Mammary epithelial cell (primary cell): ENCODE data around the gene PRUNE2.

Source experiments
- EZH2 ChIP-seq: IDR thresholded peaks from 2 replicates; pipeline ENCODE4 v1.6.1; 2012; ENCODE audit warnings: low read length, inconsistent platforms, borderline replicate concordance
- TF ChIP-seq, protein P1 (sequence below), 2 donors: IDR thresholded peaks in 1 of 2; conservative IDR thresholded peaks in 1 of 2; 2 replicates each; pipeline ENCODE4 v1.5.1; 2011 to 2012; ENCODE audit warnings: inconsistent platforms in 2 of 2, low read length in 2 of 2, mild to moderate bottlenecking in 2 of 2, control low read depth in 1 of 2, low read depth in 1 of 2; ENCODE audit not compliant: insufficient read depth in 1 of 2; ENCODE audit errors: extremely low read depth in 1 of 2

DNA sequence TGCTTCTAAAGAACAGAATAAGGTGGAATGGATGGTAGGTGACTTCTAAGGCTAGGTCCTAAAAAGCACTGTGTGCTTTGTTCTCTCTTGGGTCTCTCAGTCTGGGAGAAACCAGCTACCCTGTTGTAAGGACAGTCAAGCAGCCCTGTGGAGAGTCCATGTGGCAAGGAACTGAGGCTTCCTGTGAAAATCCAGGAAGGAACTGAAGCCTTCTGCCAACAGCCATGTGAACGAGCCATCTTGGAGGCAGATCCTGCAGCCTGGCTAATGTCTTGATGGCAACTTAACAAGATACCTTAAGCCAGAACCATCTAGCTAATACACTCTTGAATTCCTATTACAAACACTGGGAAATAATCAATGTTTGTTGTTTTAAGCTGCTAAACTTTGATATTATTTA, 241.8 kb downstream of the PRUNE2 start:
- no peak for TF ChIP-seq EZH2
- TF ChIP-seq, protein P1, sequence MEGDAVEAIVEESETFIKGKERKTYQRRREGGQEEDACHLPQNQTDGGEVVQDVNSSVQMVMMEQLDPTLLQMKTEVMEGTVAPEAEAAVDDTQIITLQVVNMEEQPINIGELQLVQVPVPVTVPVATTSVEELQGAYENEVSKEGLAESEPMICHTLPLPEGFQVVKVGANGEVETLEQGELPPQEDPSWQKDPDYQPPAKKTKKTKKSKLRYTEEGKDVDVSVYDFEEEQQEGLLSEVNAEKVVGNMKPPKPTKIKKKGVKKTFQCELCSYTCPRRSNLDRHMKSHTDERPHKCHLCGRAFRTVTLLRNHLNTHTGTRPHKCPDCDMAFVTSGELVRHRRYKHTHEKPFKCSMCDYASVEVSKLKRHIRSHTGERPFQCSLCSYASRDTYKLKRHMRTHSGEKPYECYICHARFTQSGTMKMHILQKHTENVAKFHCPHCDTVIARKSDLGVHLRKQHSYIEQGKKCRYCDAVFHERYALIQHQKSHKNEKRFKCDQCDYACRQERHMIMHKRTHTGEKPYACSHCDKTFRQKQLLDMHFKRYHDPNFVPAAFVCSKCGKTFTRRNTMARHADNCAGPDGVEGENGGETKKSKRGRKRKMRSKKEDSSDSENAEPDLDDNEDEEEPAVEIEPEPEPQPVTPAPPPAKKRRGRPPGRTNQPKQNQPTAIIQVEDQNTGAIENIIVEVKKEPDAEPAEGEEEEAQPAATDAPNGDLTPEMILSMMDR (conservative IDR thresholded peaks at IDR 0.05 in 1 of 2, IDR thresholded peaks at IDR 0.05 in 1 of 2; ENCODE audit: extremely low read depth in 1 of 2, insufficient read depth in 1 of 2, low read depth in 1 of 2, low read length in 2 of 2), result no peak
